Measurements from ENCODE around the gene UNC5C. TPM values are rescaled to one million over a fixed set of nuclear protein-coding genes. Genes with fewer than 3 reads are reported as not detected.

UNC5C gene
- total RNA-seq, 2 experiments from 2014 or later = not detected

DNA sequence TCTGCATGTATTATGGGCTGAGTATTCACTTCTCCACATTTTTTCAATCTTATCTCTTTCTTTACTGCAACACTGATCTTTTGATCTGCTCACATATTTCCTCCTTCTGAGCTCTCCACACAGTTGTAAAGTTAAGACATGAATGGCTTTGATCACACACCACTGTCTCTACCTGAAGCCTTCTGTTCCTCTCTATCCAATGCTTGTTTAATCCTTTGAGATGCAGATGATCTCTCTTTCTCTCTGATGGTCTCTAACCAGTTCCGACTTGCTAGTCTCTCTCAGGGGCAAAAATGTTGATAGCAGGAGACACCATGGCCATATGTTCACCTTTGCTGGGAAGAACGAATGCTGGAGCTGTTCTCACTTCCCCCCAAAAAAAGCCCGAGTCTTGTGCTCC is 162.4 kb downstream of the UNC5C start:
- BruUV-seq (replicated peaks) = no TSS peak
- Histone ChIP-seq H2AFZ (ENCODE audit: low read length) (no peak overlapping the region), H4K20me1 (ENCODE audit: insufficient read depth, low read length) (no peaks in the 10 kb centered on the region)

DNA sequence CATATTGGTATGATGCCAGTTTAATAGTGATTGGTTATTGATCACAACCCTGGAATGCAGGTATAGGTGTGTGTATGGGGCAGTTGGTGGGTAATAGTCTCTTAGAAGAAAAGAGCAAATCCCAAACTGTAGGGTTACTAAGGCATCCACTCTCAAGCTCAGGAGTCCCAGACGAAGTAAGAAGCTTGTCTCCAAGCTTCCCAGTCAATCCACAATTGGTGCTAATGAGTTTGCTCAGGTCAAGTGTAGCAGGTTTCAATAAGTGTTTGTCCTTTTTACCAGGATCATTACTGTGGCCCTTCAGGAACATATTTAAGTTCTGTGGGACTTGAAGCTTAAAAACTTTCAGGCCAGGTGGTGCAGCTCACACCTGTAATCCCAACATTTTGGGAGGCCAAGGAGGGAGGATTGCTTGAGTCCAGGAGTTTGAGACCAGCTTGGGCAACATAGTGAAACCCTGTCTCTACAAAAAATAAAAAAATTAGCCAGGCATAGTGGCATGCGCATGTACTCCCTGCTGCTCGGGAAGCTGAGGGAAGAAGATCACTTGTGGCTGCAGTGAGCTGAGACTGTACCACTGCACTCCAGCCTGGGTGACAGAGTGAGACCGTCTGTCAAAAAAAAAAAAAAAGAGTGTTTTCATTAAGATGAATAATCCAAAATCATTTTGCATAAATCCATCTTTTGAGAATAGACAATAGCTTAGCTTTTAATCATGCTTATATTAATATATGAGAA is 166.8 kb downstream of the UNC5C start:
- ChIA-PET POLR2A (no interaction called here), CTCF (ENCODE audit: unreplicated experiment) (no interaction called here)
- Histone ChIP-seq H3K9me2 (ENCODE audit: insufficient read depth, low read length) (no peaks in the 10 kb centered on the region), H3K4me3 (ENCODE audit: low read depth, low read length, poor library complexity, severe bottlenecking) (no peak overlapping the region), H3K4me1 (ENCODE audit: insufficient read depth, low read length, poor library complexity, severe bottlenecking) (no peaks in the 10 kb centered on the region), H3K36me3 (ENCODE audit: insufficient read depth, low read length) (no peaks in the 10 kb centered on the region), H3K4me2 (ENCODE audit: low read length) (no peak overlapping the region), H2AFZ (ENCODE audit: low read length) (no peak overlapping the region), H3K9me3 (ENCODE audit: low read length) (no peaks in the 10 kb centered on the region), H3K79me2 (ENCODE audit: insufficient read depth, low read depth, low read length) (no peaks in the 10 kb centered on the region), H4K20me1 (ENCODE audit: insufficient read depth, low read length) (no peaks in the 10 kb centered on the region), H3K27ac (ENCODE audit: low read depth, low read length, poor library complexity, severe bottlenecking) (no peak overlapping the region)
- intact Hi-C loops (cut with micrococcal nuclease; ENCODE audit: unreplicated experiment) = no loop called here
- no TSS peak for BruUV-seq (replicated peaks)
- TF ChIP-seq, protein P1, sequence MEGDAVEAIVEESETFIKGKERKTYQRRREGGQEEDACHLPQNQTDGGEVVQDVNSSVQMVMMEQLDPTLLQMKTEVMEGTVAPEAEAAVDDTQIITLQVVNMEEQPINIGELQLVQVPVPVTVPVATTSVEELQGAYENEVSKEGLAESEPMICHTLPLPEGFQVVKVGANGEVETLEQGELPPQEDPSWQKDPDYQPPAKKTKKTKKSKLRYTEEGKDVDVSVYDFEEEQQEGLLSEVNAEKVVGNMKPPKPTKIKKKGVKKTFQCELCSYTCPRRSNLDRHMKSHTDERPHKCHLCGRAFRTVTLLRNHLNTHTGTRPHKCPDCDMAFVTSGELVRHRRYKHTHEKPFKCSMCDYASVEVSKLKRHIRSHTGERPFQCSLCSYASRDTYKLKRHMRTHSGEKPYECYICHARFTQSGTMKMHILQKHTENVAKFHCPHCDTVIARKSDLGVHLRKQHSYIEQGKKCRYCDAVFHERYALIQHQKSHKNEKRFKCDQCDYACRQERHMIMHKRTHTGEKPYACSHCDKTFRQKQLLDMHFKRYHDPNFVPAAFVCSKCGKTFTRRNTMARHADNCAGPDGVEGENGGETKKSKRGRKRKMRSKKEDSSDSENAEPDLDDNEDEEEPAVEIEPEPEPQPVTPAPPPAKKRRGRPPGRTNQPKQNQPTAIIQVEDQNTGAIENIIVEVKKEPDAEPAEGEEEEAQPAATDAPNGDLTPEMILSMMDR (conservative IDR thresholded peaks at IDR 0.05; ENCODE audit: low read length) = no peak
- no peak for TF ChIP-seq EZH2phosphoT487 (IDR thresholded peaks at IDR 0.05; ENCODE audit: borderline replicate concordance, low read depth, low read length)
- DNase-seq (ENCODE audit: low spot score) = no peak

More for the DNA sequence above, 162.4 kb downstream of the UNC5C start:
- CTCF ChIA-PET (ENCODE audit: unreplicated experiment) = no interaction called here
- H3K27ac ChIP-seq (ENCODE audit: low read depth, low read length, poor library complexity, severe bottlenecking) = no peak overlapping the region
- TF ChIP-seq, protein P1 (conservative IDR thresholded peaks at IDR 0.05; ENCODE audit: low read length) = no peak
- no peak for TF ChIP-seq EZH2phosphoT487 (IDR thresholded peaks at IDR 0.05; ENCODE audit: borderline replicate concordance, low read depth, low read length)
- no peaks in the 10 kb centered on the region for H3K36me3 ChIP-seq (ENCODE audit: insufficient read depth, low read length)
- no peaks in the 10 kb centered on the region for H3K79me2 ChIP-seq (ENCODE audit: insufficient read depth, low read depth, low read length)
- H3K9me2 ChIP-seq (ENCODE audit: insufficient read depth, low read length) = no peaks in the 10 kb centered on the region
- H3K4me1 ChIP-seq (ENCODE audit: insufficient read depth, low read length, poor library complexity, severe bottlenecking) = no peaks in the 10 kb centered on the region
- no peak for DNase-seq (ENCODE audit: low spot score)
- POLR2A ChIA-PET = interaction anchor here (0.5 kb wide), 1 partner anchor 473 kb away, joined by 4 read pairs; no protein-coding TSS in a partner anchor
- intact Hi-C loops (cut with micrococcal nuclease; ENCODE audit: unreplicated experiment) = no loop called here
- no peak overlapping the region for H3K4me2 ChIP-seq (ENCODE audit: low read length)
- no peaks in the 10 kb centered on the region for H3K9me3 ChIP-seq (ENCODE audit: low read length)
- H3K4me3 ChIP-seq (ENCODE audit: low read depth, low read length, poor library complexity, severe bottlenecking) = no peak overlapping the region

DNA sequence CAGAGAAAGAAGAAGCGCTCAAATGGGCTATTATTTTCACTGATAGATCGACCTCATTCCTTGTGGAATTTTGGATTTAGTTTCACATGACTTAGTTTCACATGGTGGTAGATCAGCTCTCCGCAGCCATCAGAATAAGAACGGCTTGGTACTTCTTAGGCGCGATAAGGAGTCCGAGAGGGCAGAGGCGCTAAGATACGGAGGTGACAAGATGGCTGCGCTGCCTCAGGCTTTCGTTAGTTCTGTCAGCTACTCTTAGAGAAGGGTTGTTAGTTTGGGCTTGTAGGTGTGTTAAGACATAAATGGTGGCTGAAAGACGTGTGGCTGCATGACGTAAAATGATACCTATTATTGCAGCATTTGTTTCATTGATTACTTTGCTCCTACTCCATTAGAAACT is 169.1 kb downstream of the UNC5C start:
- no peak for DNase-seq (ENCODE audit: low spot score)
- H3K4me2 ChIP-seq (ENCODE audit: low read length) = no peak overlapping the region
- no peaks in the 10 kb centered on the region for H3K9me2 ChIP-seq (ENCODE audit: insufficient read depth, low read length)
- TF ChIP-seq, protein P1 (conservative IDR thresholded peaks at IDR 0.05; ENCODE audit: low read length) = no peak
- no peak for TF ChIP-seq EZH2phosphoT487 (IDR thresholded peaks at IDR 0.05; ENCODE audit: borderline replicate concordance, low read depth, low read length)
- H4K20me1 ChIP-seq (ENCODE audit: insufficient read depth, low read length) = no peaks in the 10 kb centered on the region
- no peaks in the 10 kb centered on the region for H3K79me2 ChIP-seq (ENCODE audit: insufficient read depth, low read depth, low read length)
- POLR2A ChIA-PET = no interaction called here
- H3K9me3 ChIP-seq (ENCODE audit: low read length) = no peaks in the 10 kb centered on the region
- no peak overlapping the region for H3K27ac ChIP-seq (ENCODE audit: low read depth, low read length, poor library complexity, severe bottlenecking)
- no peak overlapping the region for H2AFZ ChIP-seq (ENCODE audit: low read length)
- no peaks in the 10 kb centered on the region for H3K36me3 ChIP-seq (ENCODE audit: insufficient read depth, low read length)
- H3K4me1 ChIP-seq (ENCODE audit: insufficient read depth, low read length, poor library complexity, severe bottlenecking) = no peaks in the 10 kb centered on the region
- BruUV-seq (replicated peaks) = no TSS peak
- CTCF ChIA-PET (ENCODE audit: unreplicated experiment) = no interaction called here
- H3K4me3 ChIP-seq (ENCODE audit: low read depth, low read length, poor library complexity, severe bottlenecking) = no peak overlapping the region
- intact Hi-C loops (cut with micrococcal nuclease; ENCODE audit: unreplicated experiment) = no loop called here
